Osteoblast (primary cell): Measurements from ENCODE around the gene ZFYVE27. TPM values are rescaled to one million over a fixed set of nuclear protein-coding genes. Genes with fewer than 3 reads are reported as not detected.

Experiments used
- DNase-seq: peaks from one replicate; pipeline ENCODE4 v3.0.0; 2011; ENCODE audit warnings: low spot score, mixed read lengths; ENCODE audit not compliant: insufficient read length; ENCODE audit errors: missing footprints
- H2AFZ ChIP-seq: 2 replicates; pipeline ENCODE4 v1.6.0; 2011; ENCODE audit warnings: mild to moderate bottlenecking, low read length
- H3K27ac ChIP-seq: 2 replicates; pipeline ENCODE4 v1.5.1; 2011; ENCODE audit warnings: mild to moderate bottlenecking, low read depth, low read length, moderate library complexity
- H3K27me3 ChIP-seq: 2 replicates; pipeline ENCODE4 v1.6.0; 2012; ENCODE audit warnings: mild to moderate bottlenecking, control low read depth, inconsistent platforms, low read length, moderate library complexity; ENCODE audit not compliant: insufficient read depth
- H3K36me3 ChIP-seq: 2 replicates; pipeline ENCODE4 v1.5.1; 2011; ENCODE audit warnings: mild to moderate bottlenecking, low read length, control low read depth, moderate library complexity; ENCODE audit not compliant: insufficient read depth
- H3K4me1 ChIP-seq: 2 replicates; pipeline ENCODE4 v1.5.1; 2011; ENCODE audit warnings: mild to moderate bottlenecking, low read length, control low read depth, moderate library complexity; ENCODE audit not compliant: insufficient read depth
- H3K4me2 ChIP-seq: 2 replicates; pipeline ENCODE4 v1.6.0; 2011; ENCODE audit warnings: mild to moderate bottlenecking, low read length; ENCODE audit not compliant: insufficient read depth
- H3K4me3 ChIP-seq: fragments of 200-600 bp; sonication (generic); 3 replicates; pipeline ENCODE4 v1.5.1; 2012; ENCODE audit warnings: mild to moderate bottlenecking, low read length, inconsistent platforms; ENCODE audit not compliant: insufficient read depth
- H3K79me2 ChIP-seq: 2 replicates; pipeline ENCODE4 v1.6.0; 2012; ENCODE audit warnings: mild to moderate bottlenecking, low read length, control low read depth, inconsistent platforms; ENCODE audit not compliant: insufficient read depth
- H3K9me3 ChIP-seq: 2 replicates; pipeline ENCODE4 v1.5.1; 2011; ENCODE audit warnings: low read depth, low read length, control low read depth
- H4K20me1 ChIP-seq: 2 replicates; pipeline ENCODE4 v1.6.0; 2012; ENCODE audit warnings: mild to moderate bottlenecking, low read length, control low read depth; ENCODE audit not compliant: insufficient read depth
- CTCF ChIP-seq: IDR thresholded peaks from 2 replicates; pipeline ENCODE4 v1.5.1; 2011; ENCODE audit warnings: mild to moderate bottlenecking, low read depth, low read length, moderate library complexity; ENCODE audit errors: extremely low read depth
- total RNA-seq: library from RNA; depleted of rRNA; stranded (reverse); fragments of >200 nt; gene quantifications from 2 replicates; pipeline ENCODE4 v1.2.3, GENCODE V29; 2012

ZFYVE27 gene
- total RNA-seq, 1 donor, result 19.9 TPM

GRCh38 chr10:97718178-97718577, 18.8 kb upstream of the ZFYVE27 start:
- Histone ChIP-seq H2AFZ (no peak overlapping the region), H3K4me2 (no peak overlapping the region), H3K27ac (no peak overlapping the region), H3K4me3 (no peak overlapping the region), H3K4me1 (peaks cover 19% of the 10 kb centered on the region), H3K79me2 (peaks cover 53% of the 10 kb centered on the region), H3K27me3 (no peaks in the 10 kb centered on the region), H3K9me3 (no peaks in the 10 kb centered on the region), H4K20me1 (peaks cover 34% of the 10 kb centered on the region), H3K36me3 (peaks cover 32% of the 10 kb centered on the region)
- no peak for DNase-seq
- TF ChIP-seq CTCF, result no peak

GRCh38 chr10:97718659-97719142, 18.2 kb upstream of the ZFYVE27 start:
- Histone ChIP-seq H3K4me1 (peaks cover 19% of the 10 kb centered on the region), H3K9me3 (no peaks in the 10 kb centered on the region), H3K27me3 (no peaks in the 10 kb centered on the region), H3K4me2 (no peak overlapping the region), H2AFZ (no peak overlapping the region), H3K4me3 (no peak overlapping the region), H4K20me1 (peaks cover 34% of the 10 kb centered on the region), H3K36me3 (peaks cover 32% of the 10 kb centered on the region), H3K27ac (no peak overlapping the region), H3K79me2 (peaks cover 53% of the 10 kb centered on the region)
- no peak for TF ChIP-seq CTCF
- no peak for DNase-seq

- DNase-seq, result no peak
- H3K27ac ChIP-seq, result no peak overlapping the region
- no peak for TF ChIP-seq CTCF
Measured at GRCh38 chr10:97719602-97720001, 17.3 kb upstream of the ZFYVE27 start.

GRCh38 chr10:97721871-97722780, 14.8 kb upstream of the ZFYVE27 start:
- Histone ChIP-seq H3K79me2 (peaks cover 20% of the 10 kb centered on the region), H3K27ac (no peak overlapping the region), H3K27me3 (no peaks in the 10 kb centered on the region), H3K4me2 (no peak overlapping the region), H2AFZ (no peak overlapping the region), H3K4me1 (peaks cover 9% of the 10 kb centered on the region), H3K9me3 (no peaks in the 10 kb centered on the region), H4K20me1 (peaks cover 12% of the 10 kb centered on the region), H3K4me3 (no peak overlapping the region), H3K36me3 (peaks cover 21% of the 10 kb centered on the region)
- DNase-seq, result no peak
- TF ChIP-seq CTCF, result no peak

More at GRCh38 chr10:97719602-97720001, 17.3 kb upstream of the ZFYVE27 start:
- no peaks in the 10 kb centered on the region for H3K27me3 ChIP-seq
- no peak overlapping the region for H3K4me2 ChIP-seq
- H3K79me2 ChIP-seq, result peaks cover 45% of the 10 kb centered on the region
- peaks cover 32% of the 10 kb centered on the region for H3K36me3 ChIP-seq
- no peaks in the 10 kb centered on the region for H3K9me3 ChIP-seq
- H3K4me3 ChIP-seq, result no peak overlapping the region
- peaks cover 34% of the 10 kb centered on the region for H4K20me1 ChIP-seq
- H2AFZ ChIP-seq, result no peak overlapping the region
- peaks cover 22% of the 10 kb centered on the region for H3K4me1 ChIP-seq
